CD4-positive, alpha-beta T cell (primary cell): ENCODE results near the gene MYO7B. TPM values are rescaled to one million over a fixed set of nuclear protein-coding genes. Genes with fewer than 3 reads are reported as not detected.
A peak's percentile ranks its signal among the peaks of the same experiment; 100 is the strongest.

ENCODE experiments used
- ATAC-seq: fragments of 200-7000 bp; cut with Tn5 transposase; one replicate; pipeline ENCODE4 v1.10.0; 2022; ENCODE audit warnings: mild to moderate bottlenecking; ENCODE audit not compliant: poor library complexity
- CTCF ChIA-PET: fragments of 350-600 bp; sonication (Branson Sonifier 250); formaldehyde crosslinking; loops from one replicate; lab custom pipeline; 2021; ENCODE audit warnings: antibody characterized with exemption, inconsistent platforms; lab: Charles Lee
- POLR2A ChIA-PET: fragments of 350-600 bp; sonication (Branson Sonifier 250); formaldehyde crosslinking; loops from one replicate; lab custom pipeline; 2021; ENCODE audit warnings: antibody characterized with exemption, inconsistent platforms; lab: Charles Lee
- DNase-seq, 14 experiments: peaks; one replicate each; pipeline ENCODE4 v3.0.0-alpha.2; 2013 to 2020; ENCODE audit warnings: mixed read lengths in 2 of 14
- H3K27ac ChIP-seq, 2 donors: one replicate each; pipeline versions ENCODE4 v1.5.1 to v1.7.0; 2013; ENCODE audit warnings: low read length in 2 of 2, low read depth in 1 of 2, mild to moderate bottlenecking in 1 of 2
- H3K27me3 ChIP-seq, 2 experiments: 1 replicate in 1 of 2; 2 replicates in 1 of 2; pipeline versions ENCODE4 v1.6.1 to v1.7.0; 2013; ENCODE audit warnings: low read length in 2 of 2, control low read depth in 1 of 2, mild to moderate bottlenecking in 1 of 2, moderate library complexity in 1 of 2; ENCODE audit not compliant: insufficient read depth in 2 of 2, control insufficient read depth in 1 of 2
- H3K36me3 ChIP-seq: one replicate; pipeline ENCODE4 v1.6.1; 2013; ENCODE audit warnings: low read length, control low read depth; ENCODE audit not compliant: insufficient read depth
- H3K4me1 ChIP-seq: one replicate; pipeline ENCODE4 v1.6.1; 2013; ENCODE audit warnings: low read length, control low read depth; ENCODE audit not compliant: insufficient read depth
- H3K4me3 ChIP-seq: one replicate; pipeline ENCODE4 v1.5.1; 2013; ENCODE audit warnings: mild to moderate bottlenecking, low read length, moderate library complexity
- H3K9me3 ChIP-seq, 2 experiments: 1 replicate in 1 of 2; 2 replicates in 1 of 2; pipeline versions ENCODE4 v1.6.1 to v1.7.0; 2013; ENCODE audit warnings: low read length in 2 of 2, mild to moderate bottlenecking in 2 of 2, control low read depth in 1 of 2, moderate library complexity in 1 of 2; ENCODE audit not compliant: control insufficient read depth in 1 of 2, insufficient read depth in 1 of 2
- H3K27ac Mint-ChIP-seq: one replicate; pipeline ENCODE4 v1.8.0; 2020; ENCODE audit warnings: mixed read lengths
- H3K27me3 Mint-ChIP-seq: one replicate; pipeline ENCODE4 v1.8.0; 2021; ENCODE audit warnings: mixed read lengths
- H3K36me3 Mint-ChIP-seq: one replicate; pipeline ENCODE4 v1.8.0; 2021; ENCODE audit warnings: low read depth, mixed read lengths
- H3K4me1 Mint-ChIP-seq: one replicate; pipeline ENCODE4 v1.8.0; 2021; ENCODE audit warnings: low read depth, mixed read lengths
- H3K4me3 Mint-ChIP-seq: one replicate; pipeline ENCODE4 v1.8.0; 2020; ENCODE audit warnings: mild to moderate bottlenecking, mixed read lengths
- H3K9me3 Mint-ChIP-seq: one replicate; pipeline ENCODE4 v1.8.0; 2020; ENCODE audit warnings: mixed read lengths
- intact Hi-C, 2 experiments: fragments of 100-400 bp; cut with DNase I in 1 of 2; cut with micrococcal nuclease in 1 of 2; formaldehyde crosslinking; loops; one replicate each; pipeline versions ENCODE4 v1.15.1 to v1.9.0; 2023 to 2025; cut with DNase I, micrococcal nuclease
- total RNA-seq, 174 experiments: library from RNA in 2 of 174; stranded (reverse) in 2 of 174; gene quantifications; one replicate each; pipeline ENCODE4 v1.2.3 and lab custom pipeline; 2021 to 2026
- TF ChIP-seq, protein P1 (sequence below): fragments of 200-600 bp; IDR thresholded peaks from one replicate; pipeline ENCODE4 v1.8.0; 2022; ENCODE audit warnings: antibody characterized with exemption, mild to moderate bottlenecking

MYO7B gene
- total RNA-seq, 2 experiments from 2014 or later: 0.05 to 0.14 TPM

- Histone ChIP-seq H3K27me3 (no peaks in the 10 kb centered on the region), H3K4me1 (peaks cover 50% of the 10 kb centered on the region), H3K4me3 (no peak overlapping the region), H3K27ac (no peak overlapping the region), H3K36me3 (no peaks in the 10 kb centered on the region), H3K9me3 (no peaks in the 10 kb centered on the region)
- H3K4me3 Mint-ChIP-seq: no peak overlapping the region
- POLR2A ChIA-PET: interaction anchor here (1.7 kb wide), 1 partner anchor 9 kb away, joined by 7 read pairs; no protein-coding TSS in a partner anchor
- no peaks in the 10 kb centered on the region for H3K9me3 Mint-ChIP-seq
- ATAC-seq: no peak
- intact Hi-C loops: no loop called here
- CTCF ChIA-PET: no interaction called here
- H3K4me1 Mint-ChIP-seq: peaks cover 35% of the 10 kb centered on the region
- TF ChIP-seq, protein P1, sequence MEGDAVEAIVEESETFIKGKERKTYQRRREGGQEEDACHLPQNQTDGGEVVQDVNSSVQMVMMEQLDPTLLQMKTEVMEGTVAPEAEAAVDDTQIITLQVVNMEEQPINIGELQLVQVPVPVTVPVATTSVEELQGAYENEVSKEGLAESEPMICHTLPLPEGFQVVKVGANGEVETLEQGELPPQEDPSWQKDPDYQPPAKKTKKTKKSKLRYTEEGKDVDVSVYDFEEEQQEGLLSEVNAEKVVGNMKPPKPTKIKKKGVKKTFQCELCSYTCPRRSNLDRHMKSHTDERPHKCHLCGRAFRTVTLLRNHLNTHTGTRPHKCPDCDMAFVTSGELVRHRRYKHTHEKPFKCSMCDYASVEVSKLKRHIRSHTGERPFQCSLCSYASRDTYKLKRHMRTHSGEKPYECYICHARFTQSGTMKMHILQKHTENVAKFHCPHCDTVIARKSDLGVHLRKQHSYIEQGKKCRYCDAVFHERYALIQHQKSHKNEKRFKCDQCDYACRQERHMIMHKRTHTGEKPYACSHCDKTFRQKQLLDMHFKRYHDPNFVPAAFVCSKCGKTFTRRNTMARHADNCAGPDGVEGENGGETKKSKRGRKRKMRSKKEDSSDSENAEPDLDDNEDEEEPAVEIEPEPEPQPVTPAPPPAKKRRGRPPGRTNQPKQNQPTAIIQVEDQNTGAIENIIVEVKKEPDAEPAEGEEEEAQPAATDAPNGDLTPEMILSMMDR: no peak
- no peaks in the 10 kb centered on the region for H3K36me3 Mint-ChIP-seq
- no peak for DNase-seq
- H3K27ac Mint-ChIP-seq: no peak overlapping the region
- no peaks in the 10 kb centered on the region for H3K27me3 Mint-ChIP-seq
Measured at GRCh38 chr2:127630864-127631540, 95.5 kb downstream of the MYO7B start.

GRCh38 chr2:127631541-127631996 is 96.1 kb downstream of the MYO7B start:
- Mint-ChIP-seq H3K36me3 (no peaks in the 10 kb centered on the region), H3K4me3 (no peak overlapping the region), H3K27me3 (no peaks in the 10 kb centered on the region), H3K4me1 (peaks cover 41% of the 10 kb centered on the region), H3K27ac (no peak overlapping the region), H3K9me3 (no peaks in the 10 kb centered on the region)
- CTCF ChIA-PET: no interaction called here
- intact Hi-C loops: no loop called here
- POLR2A ChIA-PET: interaction anchor here (1.0 to 1.7 kb wide), 2 partner anchors 9 to 70 kb away, joined by 4 to 7 read pairs; partner anchors contain the start of gene SFT2D3
- H3K9me3 ChIP-seq: no peaks in the 10 kb centered on the region
- TF ChIP-seq, protein P1: no peak
- ATAC-seq (no peak), DNase-seq (peak in 1 of 14 experiments; percentile 9)
- H3K36me3 ChIP-seq: no peaks in the 10 kb centered on the region
- no peak overlapping the region for H3K4me3 ChIP-seq
- peaks cover 56% of the 10 kb centered on the region for H3K4me1 ChIP-seq
- no peaks in the 10 kb centered on the region for H3K27me3 ChIP-seq
- no peak overlapping the region for H3K27ac ChIP-seq

GRCh38 chr2:127631997-127632581 is 96.6 kb downstream of the MYO7B start:
- no peak overlapping the region for H3K4me3 Mint-ChIP-seq
- H3K4me1 Mint-ChIP-seq: peaks cover 46% of the 10 kb centered on the region
- no peaks in the 10 kb centered on the region for H3K9me3 ChIP-seq
- peaks cover 61% of the 10 kb centered on the region for H3K4me1 ChIP-seq
- ChIA-PET CTCF (no interaction called here), POLR2A (interaction anchor here (1.0 to 1.7 kb wide), 3 partner anchors 8 to 105 kb away, joined by 4 to 7 read pairs (median 5); partner anchors contain the start of genes IWS1 and SFT2D3)
- no peak overlapping the region for H3K27ac Mint-ChIP-seq
- H3K9me3 Mint-ChIP-seq: no peaks in the 10 kb centered on the region
- no peaks in the 10 kb centered on the region for H3K27me3 ChIP-seq
- DNase-seq (no peak), ATAC-seq (no peak)
- TF ChIP-seq, protein P1: no peak
- H3K27me3 Mint-ChIP-seq: no peaks in the 10 kb centered on the region
- H3K4me3 ChIP-seq: no peak overlapping the region
- no peaks in the 10 kb centered on the region for H3K36me3 Mint-ChIP-seq
- intact Hi-C loops: no loop called here
- no peaks in the 10 kb centered on the region for H3K36me3 ChIP-seq
- no peak overlapping the region for H3K27ac ChIP-seq
